Measurements from ENCODE around the gene WNT5A.

GRCh38 chr3:55471084-55471483 is 16.0 kb downstream of the WNT5A start:
- TF ChIP-seq CTCF (IDR thresholded peaks at IDR 0.05; ENCODE audit: low read length), result no peak
- TF ChIP-seq EZH2 (IDR thresholded peaks at IDR 0.05; ENCODE audit: borderline replicate concordance, low read length), result no peak

Data from OCI-LY1 (cell line).